ENCODE data around the gene PANK3.

DNA sequence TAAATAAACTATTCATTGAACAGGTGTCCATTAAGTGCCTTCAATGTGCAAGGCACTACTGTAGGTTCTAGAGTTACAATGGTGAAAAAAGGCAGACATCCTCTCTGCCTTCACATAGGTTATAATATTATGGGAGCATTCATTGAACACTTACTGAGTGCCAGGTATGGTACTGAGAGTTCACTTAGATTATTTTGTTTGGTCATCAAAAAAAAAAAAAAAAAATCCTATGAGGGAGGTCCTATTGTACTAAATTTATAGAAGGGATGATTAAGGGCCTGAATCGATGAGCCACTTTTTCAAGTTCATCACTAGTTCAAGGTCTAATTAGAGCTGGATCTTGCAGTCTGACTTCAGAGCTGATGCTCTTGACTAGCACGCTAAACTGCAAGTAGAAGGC is 22.8 kb upstream of the PANK3 start:
- TF ChIP-seq POLR2AphosphoS5 (IDR thresholded peaks at IDR 0.05; ENCODE audit: low read depth, low read length) (no peak), CTCF (IDR thresholded peaks at IDR 0.05) (no peak), TCF7L2 (IDR thresholded peaks at IDR 0.05; ENCODE audit: low read depth, low read length) (no peak), SIN3A (IDR thresholded peaks at IDR 0.05; ENCODE audit: borderline replicate concordance, insufficient read depth, low read depth, low read length) (no peak)
- TF ChIP-seq, protein P1, sequence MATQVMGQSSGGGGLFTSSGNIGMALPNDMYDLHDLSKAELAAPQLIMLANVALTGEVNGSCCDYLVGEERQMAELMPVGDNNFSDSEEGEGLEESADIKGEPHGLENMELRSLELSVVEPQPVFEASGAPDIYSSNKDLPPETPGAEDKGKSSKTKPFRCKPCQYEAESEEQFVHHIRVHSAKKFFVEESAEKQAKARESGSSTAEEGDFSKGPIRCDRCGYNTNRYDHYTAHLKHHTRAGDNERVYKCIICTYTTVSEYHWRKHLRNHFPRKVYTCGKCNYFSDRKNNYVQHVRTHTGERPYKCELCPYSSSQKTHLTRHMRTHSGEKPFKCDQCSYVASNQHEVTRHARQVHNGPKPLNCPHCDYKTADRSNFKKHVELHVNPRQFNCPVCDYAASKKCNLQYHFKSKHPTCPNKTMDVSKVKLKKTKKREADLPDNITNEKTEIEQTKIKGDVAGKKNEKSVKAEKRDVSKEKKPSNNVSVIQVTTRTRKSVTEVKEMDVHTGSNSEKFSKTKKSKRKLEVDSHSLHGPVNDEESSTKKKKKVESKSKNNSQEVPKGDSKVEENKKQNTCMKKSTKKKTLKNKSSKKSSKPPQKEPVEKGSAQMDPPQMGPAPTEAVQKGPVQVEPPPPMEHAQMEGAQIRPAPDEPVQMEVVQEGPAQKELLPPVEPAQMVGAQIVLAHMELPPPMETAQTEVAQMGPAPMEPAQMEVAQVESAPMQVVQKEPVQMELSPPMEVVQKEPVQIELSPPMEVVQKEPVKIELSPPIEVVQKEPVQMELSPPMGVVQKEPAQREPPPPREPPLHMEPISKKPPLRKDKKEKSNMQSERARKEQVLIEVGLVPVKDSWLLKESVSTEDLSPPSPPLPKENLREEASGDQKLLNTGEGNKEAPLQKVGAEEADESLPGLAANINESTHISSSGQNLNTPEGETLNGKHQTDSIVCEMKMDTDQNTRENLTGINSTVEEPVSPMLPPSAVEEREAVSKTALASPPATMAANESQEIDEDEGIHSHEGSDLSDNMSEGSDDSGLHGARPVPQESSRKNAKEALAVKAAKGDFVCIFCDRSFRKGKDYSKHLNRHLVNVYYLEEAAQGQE (IDR thresholded peaks at IDR 0.05; ENCODE audit: insufficient read depth in 1 of 2, low read depth in 2 of 2, low read length in 1 of 2) = no peak
